Endothelial cell of umbilical vein (primary cell): Measurements from ENCODE around the gene IL1R1. TPM values are rescaled to one million over a fixed set of nuclear protein-coding genes. Genes with fewer than 3 reads are reported as not detected.

Experiments
- BruUV-seq: library from RNA; stranded (reverse); fragments of 400-500 nt; replicated peaks from 2 replicates; lab custom pipeline; 2021; lab: Mats Ljungman, UMichigan
- CTCF ChIA-PET: fragments of 300-600, 350-600 bp; sonication (Branson Sonifier 250); formaldehyde crosslinking; loops from one replicate; lab custom pipeline; 2021; ENCODE audit warnings: antibody characterized with exemption, inconsistent platforms; lab: Charles Lee
- POLR2A ChIA-PET: fragments of 300-600, 350-600 bp; sonication (Branson Sonifier 250); formaldehyde crosslinking; loops from one replicate; lab custom pipeline; 2021; ENCODE audit warnings: antibody characterized with exemption, inconsistent platforms; lab: Charles Lee
- DNase-seq: peaks from one replicate; pipeline ENCODE4 v3.0.0-alpha.2; 2011; ENCODE audit warnings: low read depth, low spot score
- FAIRE-seq: peaks from 2 replicates; lab custom pipeline; 2011; peaks lifted over from hg19 to GRCh38; lab: Jason Lieb, UNC
- H2AFZ ChIP-seq: 2 replicates; pipeline ENCODE4 v1.6.0; 2012; ENCODE audit warnings: low read depth, low read length, control low read depth, inconsistent platforms
- H3K27ac ChIP-seq: 2 replicates; pipeline ENCODE4 v1.5.1; 2011; ENCODE audit warnings: low read depth, mild to moderate bottlenecking, control low read depth, low read length, moderate library complexity; ENCODE audit not compliant: insufficient read depth
- H3K27me3 ChIP-seq, 2 experiments: 2 replicates each; pipeline versions ENCODE4 v1.6.0 to v1.6.1; 2011; ENCODE audit warnings: low read length in 2 of 2, mixed read lengths in 1 of 2; ENCODE audit not compliant: control insufficient read depth in 2 of 2, insufficient read depth in 2 of 2
- H3K36me3 ChIP-seq, 2 experiments: 2 replicates in 1 of 2; 3 replicates in 1 of 2; pipeline ENCODE4 v1.5.1; 2011; ENCODE audit warnings: low read length in 2 of 2, mild to moderate bottlenecking in 1 of 2, moderate library complexity in 1 of 2; ENCODE audit not compliant: control insufficient read depth in 2 of 2, insufficient read depth in 2 of 2; ENCODE audit errors: extremely low read depth in 1 of 2
- H3K4me1 ChIP-seq: 3 replicates; pipeline ENCODE4 v1.5.1; 2011; ENCODE audit warnings: mild to moderate bottlenecking, low read length; ENCODE audit not compliant: control insufficient read depth, insufficient read depth; ENCODE audit errors: extremely low read depth
- H3K4me2 ChIP-seq: 2 replicates; pipeline ENCODE4 v1.6.1; 2011; ENCODE audit warnings: low read length, control low read depth, mixed read lengths; ENCODE audit not compliant: insufficient read depth
- H3K4me3 ChIP-seq, 3 experiments: fragments of 200-600 bp in 1 of 3; sonication (generic), shearing (Covaris generic) in 1 of 3; replicated peaks in 1 of 3; 2 replicates each; pipeline ENCODE4 v1.5.1; 2011 to 2016; ENCODE audit warnings: control low read depth in 3 of 3, low read length in 3 of 3, mild to moderate bottlenecking in 2 of 3, inconsistent platforms in 1 of 3, low read depth in 1 of 3, moderate library complexity in 1 of 3; ENCODE audit not compliant: insufficient read depth in 1 of 3
- H3K79me2 ChIP-seq: 2 replicates; pipeline ENCODE4 v1.6.0; 2012; ENCODE audit warnings: low read length, inconsistent platforms; ENCODE audit not compliant: control insufficient read depth, insufficient read depth
- H3K9ac ChIP-seq: replicated peaks from 2 replicates; pipeline ENCODE3; 2011; ENCODE audit warnings: low read length, control low read depth; ENCODE audit not compliant: insufficient read depth; ENCODE audit errors: extremely low read depth
- H3K9me1 ChIP-seq: replicated peaks from 3 replicates; pipeline ENCODE4 v1.6.0; 2011; ENCODE audit warnings: mild to moderate bottlenecking, low read length; ENCODE audit not compliant: control insufficient read depth, insufficient read depth; ENCODE audit errors: extremely low read depth
- H3K9me3 ChIP-seq: replicated peaks from 2 replicates; pipeline ENCODE4 v1.5.1; 2012; ENCODE audit warnings: low read length, inconsistent platforms; ENCODE audit not compliant: control insufficient read depth, insufficient read depth
- H4K20me1 ChIP-seq: replicated peaks from 2 replicates; pipeline ENCODE3; 2011; ENCODE audit warnings: mild to moderate bottlenecking, low read length; ENCODE audit not compliant: control insufficient read depth, insufficient read depth; ENCODE audit errors: extremely low read depth
- EZH2 ChIP-seq: IDR thresholded peaks from 2 replicates; pipeline ENCODE4 v1.6.1; 2012; ENCODE audit warnings: borderline replicate concordance, low read depth, mild to moderate bottlenecking, moderate library complexity, low read length, inconsistent platforms; ENCODE audit not compliant: severe bottlenecking
- FOS ChIP-seq: IDR thresholded peaks from 2 replicates; pipeline ENCODE4 v1.6.1; 2011; ENCODE audit warnings: mild to moderate bottlenecking, low read length, moderate library complexity, borderline replicate concordance; ENCODE audit not compliant: insufficient read depth
- GATA2 ChIP-seq: IDR thresholded peaks from 2 replicates; pipeline ENCODE4 v1.7.0; 2011; ENCODE audit warnings: low read depth, mild to moderate bottlenecking, moderate library complexity, mixed read lengths, low read length; ENCODE audit not compliant: insufficient read length, insufficient read depth
- JUN ChIP-seq: IDR thresholded peaks from 2 replicates; pipeline ENCODE4 v1.6.1; 2011; ENCODE audit warnings: borderline replicate concordance, low read depth; ENCODE audit not compliant: insufficient read length, insufficient read depth
- MYC ChIP-seq: IDR thresholded peaks from one replicate; pipeline ENCODE4 v1.6.1; 2011; ENCODE audit warnings: mild to moderate bottlenecking, low read depth, low read length
- POLR2A ChIP-seq: IDR thresholded peaks from 2 replicates; pipeline ENCODE4 v1.6.1; 2012; ENCODE audit warnings: low read depth, mild to moderate bottlenecking, control low read depth, low read length
- POLR2AphosphoS5 ChIP-seq: IDR thresholded peaks from 2 replicates; pipeline ENCODE4 v1.6.1; 2012; ENCODE audit warnings: low read depth, mild to moderate bottlenecking, control low read depth, low read length, moderate library complexity; ENCODE audit not compliant: insufficient read depth
- dilution Hi-C: fragments of 300-500 bp; cut with MboI; formaldehyde crosslinking; loops from one replicate; pipeline ENCODE4 v1.15.0; 2019; ENCODE audit warnings: low sequenced_read_pairs; ENCODE audit not compliant: extremely low pct_ligation_motif_present
- intact Hi-C: fragments of 100-400 bp; cut with micrococcal nuclease; formaldehyde crosslinking; loops from one replicate; pipeline ENCODE4 v1.10.0; 2022
- polyA plus RNA-seq, 4 experiments: library from polyadenylated mRNA; depleted of rRNA in 3 of 4; stranded (reverse) in 3 of 4; unstranded in 1 of 4; fragments of >200 nt; gene quantifications; 2 replicates each; pipeline versions ENCODE4 v1.2.1 to v1.2.3, GENCODE V29; 2011 to 2012; ENCODE audit warnings: missing spikeins in 1 of 4
- total RNA-seq: library from RNA; stranded (reverse); gene quantifications from 2 replicates; pipeline ENCODE4 v1.2.3, GENCODE V29; 2021
- TF ChIP-seq, protein P1 (sequence below): IDR thresholded peaks from 2 replicates; pipeline ENCODE4 v1.6.1; 2011; ENCODE audit not compliant: insufficient read depth, insufficient read length
- TF ChIP-seq, protein P2 (sequence below), 2 donors: IDR thresholded peaks; 1 replicate in 1 of 2; 2 replicates in 1 of 2; pipeline ENCODE4 v1.5.1; 2011; ENCODE audit warnings: low read length in 2 of 2, mild to moderate bottlenecking in 2 of 2, moderate library complexity in 2 of 2, control low read depth in 1 of 2, inconsistent platforms in 1 of 2, low read depth in 1 of 2; ENCODE audit not compliant: insufficient read depth in 1 of 2; ENCODE audit errors: extremely low read depth in 1 of 2

IL1R1 gene
- total and polyA plus RNA-seq, 2 donors (not counting 3 experiments of a cell fraction or from before 2014, with no cell fraction given): 5.4 to 5.5 TPM

DNA sequence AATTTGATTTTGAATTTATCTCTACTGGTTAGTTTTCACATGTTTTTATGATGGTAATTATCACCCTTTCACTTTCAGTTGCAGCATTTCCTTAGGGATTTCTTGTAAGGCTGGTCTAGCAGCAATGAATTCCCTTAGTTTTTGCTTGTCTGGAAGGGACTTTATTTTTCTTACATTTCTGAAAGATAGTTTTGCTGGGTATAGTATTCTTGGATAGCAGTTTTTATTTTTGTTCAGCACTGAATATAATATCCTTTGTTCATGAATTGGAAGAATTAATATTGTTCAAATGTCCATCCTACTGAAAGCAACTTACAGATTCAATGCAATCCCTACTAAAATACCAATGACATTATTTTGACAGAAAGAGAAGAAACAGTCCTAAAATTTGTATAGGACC is 74.5 kb downstream of the IL1R1 start:
- Histone ChIP-seq H3K36me3 (no peaks in the 10 kb centered on the region), H3K9me3 (peaks cover 2% of the 10 kb centered on the region), H3K27ac (no peak overlapping the region), H3K4me2 (no peak overlapping the region), H3K27me3 (no peaks in the 10 kb centered on the region), H3K4me1 (no peaks in the 10 kb centered on the region), H2AFZ (no peak overlapping the region), H3K4me3 (no peak overlapping the region), H3K9me1 (no peaks in the 10 kb centered on the region), H4K20me1 (no peaks in the 10 kb centered on the region), H3K79me2 (no peaks in the 10 kb centered on the region), H3K9ac (no peak overlapping the region)
- intact Hi-C loops: no loop called here
- BruUV-seq: no TSS peak
- TF ChIP-seq MYC (no peak), POLR2AphosphoS5 (no peak), GATA2 (no peak), EZH2 (no peak), JUN (no peak), FOS (no peak), POLR2A (no peak)
- TF ChIP-seq, protein P1, sequence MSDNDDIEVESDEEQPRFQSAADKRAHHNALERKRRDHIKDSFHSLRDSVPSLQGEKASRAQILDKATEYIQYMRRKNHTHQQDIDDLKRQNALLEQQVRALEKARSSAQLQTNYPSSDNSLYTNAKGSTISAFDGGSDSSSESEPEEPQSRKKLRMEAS: no peak
- TF ChIP-seq, protein P2, sequence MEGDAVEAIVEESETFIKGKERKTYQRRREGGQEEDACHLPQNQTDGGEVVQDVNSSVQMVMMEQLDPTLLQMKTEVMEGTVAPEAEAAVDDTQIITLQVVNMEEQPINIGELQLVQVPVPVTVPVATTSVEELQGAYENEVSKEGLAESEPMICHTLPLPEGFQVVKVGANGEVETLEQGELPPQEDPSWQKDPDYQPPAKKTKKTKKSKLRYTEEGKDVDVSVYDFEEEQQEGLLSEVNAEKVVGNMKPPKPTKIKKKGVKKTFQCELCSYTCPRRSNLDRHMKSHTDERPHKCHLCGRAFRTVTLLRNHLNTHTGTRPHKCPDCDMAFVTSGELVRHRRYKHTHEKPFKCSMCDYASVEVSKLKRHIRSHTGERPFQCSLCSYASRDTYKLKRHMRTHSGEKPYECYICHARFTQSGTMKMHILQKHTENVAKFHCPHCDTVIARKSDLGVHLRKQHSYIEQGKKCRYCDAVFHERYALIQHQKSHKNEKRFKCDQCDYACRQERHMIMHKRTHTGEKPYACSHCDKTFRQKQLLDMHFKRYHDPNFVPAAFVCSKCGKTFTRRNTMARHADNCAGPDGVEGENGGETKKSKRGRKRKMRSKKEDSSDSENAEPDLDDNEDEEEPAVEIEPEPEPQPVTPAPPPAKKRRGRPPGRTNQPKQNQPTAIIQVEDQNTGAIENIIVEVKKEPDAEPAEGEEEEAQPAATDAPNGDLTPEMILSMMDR (IDR thresholded peaks at IDR 0.05; ENCODE audit: extremely low read depth in 1 of 2, insufficient read depth in 1 of 2, low read depth in 1 of 2, low read length in 2 of 2): no peak
- ChIA-PET CTCF (no interaction called here), POLR2A (no interaction called here)
- FAIRE-seq: no peak
- dilution Hi-C loops: no loop called here
- no peak for DNase-seq
